NT2/D1 (cell line): Measurements from ENCODE around the gene ANK3.

Source experiments
- DNase-seq: peaks from one replicate; pipeline ENCODE4 v3.0.0-alpha.2; 2011; ENCODE audit warnings: low read depth, low spot score
- H3K27me3 ChIP-seq: 2 replicates; pipeline ENCODE4 v1.6.0; 2011; ENCODE audit warnings: mild to moderate bottlenecking; ENCODE audit not compliant: insufficient read length, insufficient read depth
- H3K36me3 ChIP-seq: 2 replicates; pipeline ENCODE4 v1.6.1; 2011; ENCODE audit warnings: mild to moderate bottlenecking, low read length, mixed read lengths; ENCODE audit not compliant: insufficient read depth, insufficient read length
- H3K4me1 ChIP-seq: 2 replicates; pipeline ENCODE4 v1.5.1; 2011; ENCODE audit not compliant: insufficient read depth, insufficient read length
- H3K4me3 ChIP-seq: 2 replicates; pipeline ENCODE4 v1.5.1; 2011; ENCODE audit warnings: low read depth; ENCODE audit not compliant: insufficient read length
- H3K9ac ChIP-seq: 2 replicates; pipeline ENCODE4 v1.6.0; 2011; ENCODE audit warnings: low read depth; ENCODE audit not compliant: insufficient read length
- H3K9me3 ChIP-seq: 2 replicates; pipeline ENCODE4 v1.5.1; 2011; ENCODE audit warnings: mild to moderate bottlenecking, low read length; ENCODE audit not compliant: insufficient read depth
- SUZ12 ChIP-seq: IDR thresholded peaks from 2 replicates; pipeline ENCODE4 v1.6.1; 2011; ENCODE audit not compliant: insufficient read length, insufficient read depth; ENCODE audit errors: extremely low read depth
- YY1 ChIP-seq: IDR thresholded peaks from 2 replicates; pipeline ENCODE4 v1.6.1; 2011; ENCODE audit not compliant: insufficient read length, insufficient read depth
- ZNF274 ChIP-seq: IDR thresholded peaks from 2 replicates; pipeline ENCODE4 v1.6.1; 2011; ENCODE audit warnings: mild to moderate bottlenecking, low read depth, low read length

The ANK3 gene

DNA sequence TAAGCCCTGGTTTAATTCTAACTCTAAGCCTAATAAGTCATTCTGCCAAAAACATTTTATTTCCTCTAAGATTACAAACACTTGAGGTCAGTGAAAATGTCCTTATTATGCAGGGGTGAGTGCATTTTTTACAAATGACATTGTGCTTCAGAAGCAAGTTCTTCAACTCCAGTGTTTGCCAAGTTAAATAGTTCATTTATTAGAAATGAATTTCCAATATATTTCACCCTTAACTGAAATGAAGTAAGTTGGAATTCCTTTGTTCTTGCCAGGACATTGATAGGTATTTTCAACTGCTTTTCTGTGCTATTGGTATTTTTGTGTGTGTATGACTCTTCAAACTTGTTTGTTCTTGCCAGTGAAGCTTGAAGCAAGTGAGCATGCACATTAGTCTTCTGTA lies 393.8 kb downstream of the ANK3 start:
- Histone ChIP-seq H3K36me3 (no peaks in the 10 kb centered on the region), H3K9ac (no peak overlapping the region), H3K9me3 (peaks cover 11% of the 10 kb centered on the region; the same call in 1 of the 2 replicates), H3K4me1 (no peaks in the 10 kb centered on the region), H3K4me3 (no peak overlapping the region), H3K27me3 (no peaks in the 10 kb centered on the region)
- TF ChIP-seq SUZ12 (no peak), YY1 (no peak), ZNF274 (no peak)
- DNase-seq, result no peak

GRCh38 chr10:59993931-59994330 lies 395.7 kb downstream of the ANK3 start:
- TF ChIP-seq ZNF274, result no peak
- TF ChIP-seq SUZ12, result no peak
- TF ChIP-seq YY1, result no peak
- H3K9me3 ChIP-seq, result peaks cover 2% of the 10 kb centered on the region; the same call in 1 of the 2 replicates
- no peaks in the 10 kb centered on the region for H3K27me3 ChIP-seq
- no peak overlapping the region for H3K4me3 ChIP-seq
- DNase-seq, result no peak
- no peaks in the 10 kb centered on the region for H3K4me1 ChIP-seq
- H3K9ac ChIP-seq, result no peak overlapping the region
- H3K36me3 ChIP-seq, result no peaks in the 10 kb centered on the region

DNA sequence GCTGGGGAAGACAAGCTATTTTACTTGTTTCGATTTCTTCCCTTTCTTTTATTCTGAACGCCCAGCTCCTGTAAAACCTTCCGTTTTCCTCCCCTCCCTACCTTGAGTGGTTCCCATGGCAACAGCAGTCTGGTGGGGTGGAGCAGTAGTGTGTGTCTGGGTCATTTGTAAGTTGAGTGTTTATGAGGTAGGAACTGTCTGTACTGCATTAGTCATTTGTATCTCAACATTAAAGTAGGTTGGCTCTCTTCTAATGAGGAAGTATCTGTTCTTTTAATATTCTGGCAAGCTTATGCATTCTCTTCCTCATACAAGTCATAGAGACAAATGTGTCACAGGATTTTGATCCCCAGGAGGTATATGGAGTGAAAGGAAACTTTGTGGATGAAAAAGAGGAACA lies 398.0 kb downstream of the ANK3 start:
- no peak for DNase-seq
- Histone ChIP-seq H3K9me3 (no peaks in the 10 kb centered on the region), H3K27me3 (no peaks in the 10 kb centered on the region), H3K36me3 (no peaks in the 10 kb centered on the region), H3K4me1 (no peaks in the 10 kb centered on the region), H3K9ac (no peak overlapping the region), H3K4me3 (no peak overlapping the region)
- TF ChIP-seq YY1, result no peak
- no peak for TF ChIP-seq SUZ12
- no peak for TF ChIP-seq ZNF274

GRCh38 chr10:59991117-59991516 lies 398.6 kb downstream of the ANK3 start:
- H3K4me3 ChIP-seq, result no peak overlapping the region
- H3K36me3 ChIP-seq, result no peaks in the 10 kb centered on the region
- no peak for TF ChIP-seq ZNF274
- no peak for TF ChIP-seq YY1
- TF ChIP-seq SUZ12, result no peak
- no peak for DNase-seq
- no peaks in the 10 kb centered on the region for H3K9me3 ChIP-seq
- H3K9ac ChIP-seq, result no peak overlapping the region
- H3K4me1 ChIP-seq, result no peaks in the 10 kb centered on the region
- H3K27me3 ChIP-seq, result no peaks in the 10 kb centered on the region

DNA sequence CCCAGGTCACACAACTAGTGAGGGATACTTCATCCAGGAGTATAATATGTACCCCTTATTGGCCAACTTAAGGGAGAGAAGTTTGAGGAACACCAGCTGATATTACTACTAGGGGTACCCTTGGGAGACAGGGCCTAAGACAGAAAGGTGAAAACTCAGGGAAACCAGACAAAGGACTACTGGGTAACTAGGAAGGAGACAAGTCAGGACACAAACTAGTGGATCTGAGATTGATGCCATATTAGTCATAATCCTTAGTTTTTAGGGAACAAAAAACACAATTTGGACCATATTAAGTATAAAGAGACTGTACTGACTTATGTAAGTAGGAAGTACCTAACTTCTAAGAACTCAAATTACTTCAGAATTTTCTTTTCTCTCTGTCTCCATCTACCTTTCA lies 404.0 kb downstream of the ANK3 start:
- Histone ChIP-seq H3K4me3 (no peak overlapping the region), H3K4me1 (no peaks in the 10 kb centered on the region), H3K9me3 (no peaks in the 10 kb centered on the region), H3K9ac (no peak overlapping the region), H3K27me3 (no peaks in the 10 kb centered on the region), H3K36me3 (no peaks in the 10 kb centered on the region)
- TF ChIP-seq YY1, result no peak
- TF ChIP-seq ZNF274, result no peak
- TF ChIP-seq SUZ12, result no peak
- DNase-seq, result no peak

- no peaks in the 10 kb centered on the region for H3K9me3 ChIP-seq
- H3K9ac ChIP-seq, result no peak overlapping the region
- TF ChIP-seq SUZ12, result no peak
- TF ChIP-seq YY1, result no peak
- TF ChIP-seq ZNF274, result no peak
- no peak overlapping the region for H3K4me3 ChIP-seq
- H3K36me3 ChIP-seq, result no peaks in the 10 kb centered on the region
- no peaks in the 10 kb centered on the region for H3K27me3 ChIP-seq
- DNase-seq, result no peak
- no peaks in the 10 kb centered on the region for H3K4me1 ChIP-seq
Measured at GRCh38 chr10:59984415-59984814, 405.3 kb downstream of the ANK3 start.

GRCh38 chr10:59980356-59980755 lies 409.3 kb downstream of the ANK3 start:
- peaks cover 4% of the 10 kb centered on the region; the same call in 1 of the 2 replicates for H3K9me3 ChIP-seq
- H3K4me1 ChIP-seq, result no peaks in the 10 kb centered on the region
- no peaks in the 10 kb centered on the region for H3K36me3 ChIP-seq
- TF ChIP-seq SUZ12, result no peak
- DNase-seq, result no peak
- no peaks in the 10 kb centered on the region for H3K27me3 ChIP-seq
- no peak overlapping the region for H3K9ac ChIP-seq
- H3K4me3 ChIP-seq, result no peak overlapping the region

DNA sequence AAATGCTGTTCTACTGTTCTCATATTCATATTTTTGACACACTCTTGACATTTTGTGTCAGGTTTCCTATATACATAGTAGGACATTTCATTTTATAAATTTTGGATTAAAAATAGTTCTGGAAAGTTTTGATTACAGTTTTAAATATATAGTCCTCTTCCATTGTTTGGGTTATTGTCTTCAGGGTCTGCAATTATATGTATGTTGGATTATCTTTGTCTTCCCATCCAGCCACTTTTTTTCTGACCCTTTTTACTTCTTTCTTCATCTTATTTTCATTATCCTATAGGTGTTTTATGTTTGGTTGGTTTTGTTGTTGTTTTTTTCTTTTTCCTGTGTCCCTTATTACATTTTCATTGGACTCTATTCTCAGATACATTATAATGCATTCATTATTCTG lies 412.2 kb downstream of the ANK3 start:
- no peak for DNase-seq
- peaks cover 4% of the 10 kb centered on the region; the same call in 1 of the 2 replicates for H3K9me3 ChIP-seq
- no peaks in the 10 kb centered on the region for H3K4me1 ChIP-seq
- no peak overlapping the region for H3K4me3 ChIP-seq
- H3K27me3 ChIP-seq, result no peaks in the 10 kb centered on the region
- no peaks in the 10 kb centered on the region for H3K36me3 ChIP-seq
- no peak overlapping the region for H3K9ac ChIP-seq
- TF ChIP-seq ZNF274 (no peak), SUZ12 (no peak), YY1 (no peak)
